Hepatocyte (in vitro differentiated cells): ENCODE measurements around the gene EEF2KMT. TPM values are rescaled to one million over a fixed set of nuclear protein-coding genes. Genes with fewer than 3 reads are reported as not detected.
A peak's percentile ranks its signal among the peaks of the same experiment; 100 is the strongest.

Experiments
- DNase-seq: peaks from one replicate; pipeline ENCODE4 v3.0.0-alpha.2; 2016; ENCODE audit warnings: low spot score
- H2AFZ ChIP-seq: fragments of 200-600 bp; sonication (generic); 2 replicates; pipeline ENCODE4 v1.6.0; 2016; ENCODE audit warnings: antibody characterized with exemption, mild to moderate bottlenecking
- H3K27ac ChIP-seq: fragments of 200-600 bp; sonication (generic); 2 replicates; pipeline ENCODE4 v1.5.1; 2016; ENCODE audit warnings: mild to moderate bottlenecking
- H3K27me3 ChIP-seq: fragments of 200-600 bp; sonication (generic); 2 replicates; pipeline ENCODE4 v1.6.1; 2016
- H3K36me3 ChIP-seq: fragments of 200-600 bp; sonication (generic); replicated peaks from 2 replicates; pipeline ENCODE4 v1.5.1; 2016; ENCODE audit warnings: low read depth; ENCODE audit not compliant: insufficient read depth
- H3K4me1 ChIP-seq: fragments of 200-600 bp; sonication (generic); 2 replicates; pipeline ENCODE4 v1.5.1; 2016; ENCODE audit warnings: mild to moderate bottlenecking, moderate library complexity; ENCODE audit not compliant: insufficient read depth
- H3K4me2 ChIP-seq: fragments of 200-600 bp; sonication (generic); 2 replicates; pipeline ENCODE4 v1.6.0; 2016
- H3K4me3 ChIP-seq: fragments of 200-600 bp; sonication (generic); 2 replicates; pipeline ENCODE4 v1.5.1; 2016; ENCODE audit warnings: mild to moderate bottlenecking
- H3K79me2 ChIP-seq: fragments of 200-600 bp; sonication (generic); 2 replicates; pipeline ENCODE4 v1.6.0; 2017; ENCODE audit warnings: mild to moderate bottlenecking
- H3K9me2 ChIP-seq: fragments of 200-600 bp; sonication (generic); replicated peaks from 2 replicates; pipeline ENCODE4 v1.6.0; 2017; ENCODE audit warnings: mild to moderate bottlenecking; ENCODE audit not compliant: insufficient read depth
- H3K9me3 ChIP-seq: fragments of 200-600 bp; sonication (generic); 2 replicates; pipeline ENCODE4 v1.5.1; 2016; ENCODE audit warnings: low read depth, mild to moderate bottlenecking
- H4K20me1 ChIP-seq: fragments of 200-600 bp; sonication (generic); 2 replicates; pipeline ENCODE4 v1.6.0; 2016; ENCODE audit warnings: mild to moderate bottlenecking; ENCODE audit not compliant: insufficient read depth, poor library complexity, severe bottlenecking
- CTCF ChIP-seq: fragments of 200-600 bp; sonication (generic); IDR thresholded peaks from 2 replicates; pipeline ENCODE4 v1.5.1; 2016; ENCODE audit warnings: antibody characterized with exemption, mild to moderate bottlenecking; ENCODE audit not compliant: poor library complexity
- EZH2 ChIP-seq: fragments of 200-600 bp; sonication (generic); IDR thresholded peaks from 2 replicates; pipeline ENCODE4 v1.6.1; 2016; ENCODE audit warnings: antibody characterized with exemption, mild to moderate bottlenecking, borderline replicate concordance
- EZH2phosphoT487 ChIP-seq: fragments of 200-600 bp; sonication (generic); IDR thresholded peaks from one replicate; pipeline ENCODE4 v1.6.1; 2018; ENCODE audit warnings: antibody characterized with exemption, mild to moderate bottlenecking, low read depth, moderate library complexity; ENCODE audit not compliant: unreplicated experiment, severe bottlenecking
- WGBS: methylation state at CpG from one replicate; pipeline ENCODE4 v1.1.6; 2016; ENCODE audit warnings: low lambda C conversion rate; ENCODE audit errors: missing lambda C conversion rate; 5-methylcytosine and 5-hydroxymethylcytosine counted together
- polyA plus RNA-seq: library from polyadenylated mRNA; unstranded; fragments of >200 nt; fragmentation: Nextera tagmentation; extraction: Ambion mirVana; gene quantifications from 2 replicates; pipeline ENCODE4 v1.2.1, GENCODE V29; 2016
- total RNA-seq: library from RNA; depleted of rRNA; stranded (reverse); fragments of >200 nt; gene quantifications from 2 replicates; pipeline ENCODE4 v1.2.3, GENCODE V29; 2014

EEF2KMT gene
- total and polyA plus RNA-seq, 2 experiments from 2014 or later: 5.8 to 16.7 TPM

GRCh38 chr16:5070431-5071186 is 27.0 kb downstream of the EEF2KMT start:
- peak overlapping the region; percentile 86 for H3K27ac ChIP-seq
- no peaks in the 10 kb centered on the region for H4K20me1 ChIP-seq
- no peak overlapping the region for H3K4me2 ChIP-seq
- DNase-seq: no peak
- 87% methylated on average over 15 of the region's 15 CpGs for WGBS
- no peaks in the 10 kb centered on the region for H3K27me3 ChIP-seq
- peaks cover 28% of the 10 kb centered on the region for H3K79me2 ChIP-seq
- H3K4me1 ChIP-seq: peaks cover 7% of the 10 kb centered on the region
- H3K9me3 ChIP-seq: no peaks in the 10 kb centered on the region
- H2AFZ ChIP-seq: peak overlapping the region; percentile 89
- no peak overlapping the region for H3K4me3 ChIP-seq
- no peaks in the 10 kb centered on the region for H3K36me3 ChIP-seq
- H3K9me2 ChIP-seq: no peaks in the 10 kb centered on the region
- TF ChIP-seq EZH2 (no peak), EZH2phosphoT487 (no peak), CTCF (no peak)

- no peak overlapping the region for H3K27ac ChIP-seq
- H3K4me2 ChIP-seq: no peak overlapping the region
- H3K4me1 ChIP-seq: peaks cover 11% of the 10 kb centered on the region
- no peaks in the 10 kb centered on the region for H3K9me2 ChIP-seq
- no peak overlapping the region for H2AFZ ChIP-seq
- DNase-seq: no peak
- H3K9me3 ChIP-seq: no peaks in the 10 kb centered on the region
- TF ChIP-seq CTCF (no peak), EZH2phosphoT487 (no peak), EZH2 (no peak)
- H3K27me3 ChIP-seq: no peaks in the 10 kb centered on the region
- no peaks in the 10 kb centered on the region for H3K36me3 ChIP-seq
- 88% methylated on average over 9 of the region's 9 CpGs for WGBS
- H3K79me2 ChIP-seq: peaks cover 24% of the 10 kb centered on the region
- no peaks in the 10 kb centered on the region for H4K20me1 ChIP-seq
- no peak overlapping the region for H3K4me3 ChIP-seq
These were observed 27.7 kb downstream of the EEF2KMT start for GRCh38 chr16:5069854-5070253.

- H3K4me1 ChIP-seq: peaks cover 11% of the 10 kb centered on the region
- no peaks in the 10 kb centered on the region for H4K20me1 ChIP-seq
- H3K9me2 ChIP-seq: no peaks in the 10 kb centered on the region
- H2AFZ ChIP-seq: no peak overlapping the region
- no peak overlapping the region for H3K4me3 ChIP-seq
- no peak for TF ChIP-seq CTCF
- no peak for TF ChIP-seq EZH2
- TF ChIP-seq EZH2phosphoT487: no peak
- peaks cover 16% of the 10 kb centered on the region for H3K79me2 ChIP-seq
- H3K27me3 ChIP-seq: no peaks in the 10 kb centered on the region
- no peaks in the 10 kb centered on the region for H3K36me3 ChIP-seq
- DNase-seq: no peak
- 93% methylated on average over 9 of the region's 9 CpGs for WGBS
- no peak overlapping the region for H3K27ac ChIP-seq
- no peaks in the 10 kb centered on the region for H3K9me3 ChIP-seq
- H3K4me2 ChIP-seq: no peak overlapping the region
These were observed 28.5 kb downstream of the EEF2KMT start for GRCh38 chr16:5069048-5069447.
